Uterus (tissue), 2 donors: ENCODE data around the gene TRAF3.

Experiments used
- CTCF ChIP-seq, 4 experiments: fragments of 200-600 bp in 2 of 4; fragments of 450-650 bp in 2 of 4; sonication (generic) in 2 of 4; IDR thresholded peaks; one replicate each; pipeline ENCODE4 v1.5.1; 2016 to 2019; ENCODE audit warnings: antibody characterized with exemption in 4 of 4, mild to moderate bottlenecking in 2 of 4, moderate library complexity in 1 of 4
- POLR2A ChIP-seq, 2 donors: fragments of 450-650 bp; IDR thresholded peaks; one replicate each; pipeline ENCODE4 v1.6.1; 2016; ENCODE audit warnings: antibody characterized with exemption in 2 of 2, mild to moderate bottlenecking in 1 of 2, moderate library complexity in 1 of 2

GRCh38 chr14:102898776-102899515, 121.7 kb downstream of the TRAF3 start:
- TF ChIP-seq POLR2A (IDR thresholded peaks at IDR 0.05) (no peak), CTCF (IDR thresholded peaks at IDR 0.05) (no peak)
